ENCODE data around the gene LYSMD2.

DNA sequence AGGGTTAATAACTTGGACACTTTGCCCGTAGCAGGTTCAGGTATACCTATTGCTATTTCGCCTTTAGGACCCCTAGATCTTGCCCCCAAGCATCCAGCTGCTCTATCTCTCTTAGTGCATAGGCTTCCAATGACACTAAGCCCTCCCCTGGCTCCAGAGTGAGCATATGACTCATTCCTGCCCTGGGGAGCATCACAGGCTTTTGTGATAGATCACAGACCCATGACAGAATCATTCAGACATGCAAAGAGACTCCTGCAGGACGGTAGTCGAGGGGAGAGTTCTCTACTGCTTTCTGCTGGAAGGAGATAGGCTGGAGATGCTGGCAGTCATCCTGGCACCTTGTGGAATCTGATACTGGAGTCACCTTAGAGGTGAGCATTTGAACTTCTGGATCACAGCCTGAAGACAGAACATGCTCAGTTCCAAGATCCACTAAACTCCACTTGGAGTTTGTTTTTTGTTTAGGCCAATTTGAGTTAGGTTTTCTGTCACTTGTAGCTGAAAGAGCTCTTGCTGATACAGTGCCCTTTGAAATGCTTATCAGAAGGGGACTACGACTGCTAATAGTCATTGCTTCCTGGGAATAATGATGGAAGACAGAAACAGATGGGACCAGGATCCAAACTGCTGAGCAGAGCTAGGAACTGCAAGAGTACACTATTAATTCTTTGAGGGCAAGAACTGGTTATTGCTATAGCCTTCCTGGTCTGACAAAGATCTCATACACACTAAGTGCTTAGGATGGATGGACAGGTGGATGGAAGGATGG, 11.0 kb downstream of the LYSMD2 start:
- TF ChIP-seq CTCF (IDR thresholded peaks at IDR 0.05; ENCODE audit: borderline replicate concordance, extremely low read depth, low read length, poor library complexity, severe bottlenecking) = no peak
- no peak for TF ChIP-seq EZH2 (IDR thresholded peaks at IDR 0.05; ENCODE audit: borderline replicate concordance, low read depth, low read length, severe bottlenecking)
